GM19238 (cell line): ENCODE results near the gene ZC3HAV1.
"Not testable (repeated sequence)": the region's sequence is repeated elsewhere in the genome, so short reads cannot be mapped to it uniquely, and the experiment has no call there.

Source experiments
- DNase-seq: peaks from one replicate; pipeline ENCODE4 v3.0.0; 2011; ENCODE audit warnings: low spot score; ENCODE audit not compliant: insufficient read length

ZC3HAV1 gene

DNA sequence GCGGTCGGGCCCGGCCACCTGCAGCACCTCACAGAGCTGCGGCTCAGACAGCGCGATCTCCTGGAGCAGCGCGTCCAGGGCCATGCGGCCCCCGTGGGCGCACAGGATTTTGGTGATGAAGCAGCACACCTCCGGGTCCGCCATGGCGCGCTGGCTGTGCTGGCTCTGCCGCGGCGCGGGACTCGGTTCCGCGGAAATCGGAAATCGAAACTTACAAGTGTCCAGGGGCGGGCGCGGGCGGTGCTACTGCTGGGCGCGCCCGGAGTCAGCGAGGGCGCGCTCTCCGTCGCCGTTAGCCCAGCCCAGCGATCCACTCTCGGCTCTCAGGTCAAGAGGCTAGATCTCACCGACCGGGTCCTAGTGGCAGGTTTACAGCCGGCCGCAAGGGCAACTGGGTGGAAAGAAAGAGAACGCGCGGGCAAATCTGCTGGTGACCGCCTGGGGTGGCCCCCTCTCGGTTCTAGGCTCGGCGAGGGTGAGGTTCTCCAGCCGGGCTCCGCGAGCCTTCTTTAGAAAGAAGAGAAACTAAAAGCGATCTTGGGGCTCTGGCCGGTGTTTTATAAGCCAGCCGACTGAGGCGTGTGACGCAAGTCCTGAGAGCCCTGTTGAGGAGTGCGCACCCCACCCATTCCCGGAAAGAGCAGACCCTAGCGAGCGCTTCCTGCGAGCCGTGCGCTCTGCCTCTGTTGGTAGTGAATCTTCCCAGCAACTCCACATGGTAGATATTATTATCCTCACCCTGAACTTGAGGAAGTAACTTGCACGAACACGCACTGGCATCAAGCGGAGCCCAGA is at the start of gene ZC3HAV1:
TSS of gene ZC3HAV1 (minus strand) at position 533 of the 795 bp plus-strand sequence. CDS start at position 144, 389 bp downstream.
- peak; percentile 79 for DNase-seq

- no peak for DNase-seq
Observed at GRCh38 chr7:139153832-139154231, 44.3 kb upstream of the ZC3HAV1 start.

- no peak for DNase-seq
Observed at GRCh38 chr7:139152149-139152548, 42.6 kb upstream of the ZC3HAV1 start.

DNA sequence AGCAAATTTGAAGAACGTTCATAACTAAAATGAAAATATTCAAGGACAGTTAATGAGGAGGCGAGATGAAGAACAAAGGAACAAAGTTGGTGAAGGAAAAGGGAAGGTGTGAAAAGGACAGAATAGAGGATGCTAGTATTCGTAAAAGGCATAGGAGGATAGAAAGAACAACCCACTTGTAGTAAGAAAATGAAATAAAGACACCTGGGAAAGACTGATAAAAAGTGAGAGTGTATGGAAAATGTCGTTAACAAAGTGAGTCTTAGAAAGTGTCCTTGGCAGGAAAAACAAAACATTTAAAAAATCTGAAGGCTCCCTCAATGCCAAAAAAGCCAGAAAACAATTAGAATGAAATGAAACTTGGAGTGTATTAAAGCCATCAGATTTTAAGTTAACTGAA is 29.6 kb upstream of the ZC3HAV1 start:
- DNase-seq: no peak

GRCh38 chr7:139133335-139134139 is 24.0 kb upstream of the ZC3HAV1 start:
- peak; percentile 63 for DNase-seq

GRCh38 chr7:139132887-139133286 is 23.4 kb upstream of the ZC3HAV1 start:
- DNase-seq: no peak

DNA sequence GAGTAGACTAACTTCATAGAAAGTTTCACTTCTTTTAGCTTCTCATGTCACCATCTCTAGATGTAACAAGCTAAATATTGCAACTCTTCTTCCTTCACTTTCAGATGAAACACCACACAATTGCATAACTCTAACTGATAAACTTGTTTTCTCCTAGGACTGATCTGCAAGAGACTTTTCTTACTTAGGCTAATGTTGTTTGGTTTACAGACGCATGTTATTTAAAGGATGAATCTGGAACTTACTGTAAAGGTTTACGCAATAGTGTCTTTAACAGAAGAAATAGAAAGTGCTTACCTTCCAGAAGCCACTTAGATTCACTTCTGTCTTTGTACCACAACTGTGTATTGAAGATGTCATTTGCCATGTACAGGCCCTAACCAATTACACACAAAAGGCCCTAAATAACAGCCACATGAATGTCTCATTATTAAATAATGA is 22.1 kb upstream of the ZC3HAV1 start:
- DNase-seq: no peak

DNA sequence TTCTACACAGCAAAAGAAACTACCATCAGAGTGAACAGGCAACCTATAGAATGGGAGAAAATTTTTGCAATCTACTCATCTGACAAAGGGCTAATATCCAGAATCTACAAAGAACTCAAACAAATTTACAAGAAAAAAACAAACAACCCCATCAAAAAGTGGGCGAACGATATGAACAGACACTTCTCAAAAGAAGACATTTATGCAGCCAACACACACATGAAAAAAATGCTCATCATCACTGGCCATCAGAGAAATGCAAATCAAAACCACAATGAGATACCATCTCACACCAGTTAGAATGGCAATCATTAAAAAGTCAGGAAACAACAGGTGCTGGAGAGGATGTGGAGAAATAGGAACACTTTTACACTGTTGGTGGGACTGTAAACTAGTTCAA is 20.3 kb upstream of the ZC3HAV1 start:
- not testable (repeated sequence) for DNase-seq

GRCh38 chr7:139127648-139128047 is 18.1 kb upstream of the ZC3HAV1 start:
- no peak for DNase-seq

DNA sequence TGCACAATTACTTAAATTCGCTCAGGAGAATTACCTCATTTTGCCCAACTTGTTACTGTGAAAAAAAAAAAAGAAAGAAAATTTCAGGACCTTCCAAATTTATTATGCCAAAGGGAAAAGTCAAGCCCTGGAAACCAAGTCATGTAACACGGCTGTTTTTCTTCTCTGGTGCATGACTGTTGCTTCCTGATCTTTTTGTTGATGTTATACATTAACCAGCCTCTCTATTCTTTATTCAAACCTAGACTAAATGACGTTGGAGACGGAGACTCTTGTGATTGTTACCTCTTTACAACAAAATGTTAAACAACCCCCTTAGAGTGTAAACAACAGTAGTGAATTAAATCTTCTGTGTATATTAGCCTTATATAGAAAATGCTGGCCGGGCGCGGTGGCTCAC is 16.1 kb upstream of the ZC3HAV1 start:
- DNase-seq: no peak

GRCh38 chr7:139124995-139125394 is 15.5 kb upstream of the ZC3HAV1 start:
- not testable (repeated sequence) for DNase-seq

DNA sequence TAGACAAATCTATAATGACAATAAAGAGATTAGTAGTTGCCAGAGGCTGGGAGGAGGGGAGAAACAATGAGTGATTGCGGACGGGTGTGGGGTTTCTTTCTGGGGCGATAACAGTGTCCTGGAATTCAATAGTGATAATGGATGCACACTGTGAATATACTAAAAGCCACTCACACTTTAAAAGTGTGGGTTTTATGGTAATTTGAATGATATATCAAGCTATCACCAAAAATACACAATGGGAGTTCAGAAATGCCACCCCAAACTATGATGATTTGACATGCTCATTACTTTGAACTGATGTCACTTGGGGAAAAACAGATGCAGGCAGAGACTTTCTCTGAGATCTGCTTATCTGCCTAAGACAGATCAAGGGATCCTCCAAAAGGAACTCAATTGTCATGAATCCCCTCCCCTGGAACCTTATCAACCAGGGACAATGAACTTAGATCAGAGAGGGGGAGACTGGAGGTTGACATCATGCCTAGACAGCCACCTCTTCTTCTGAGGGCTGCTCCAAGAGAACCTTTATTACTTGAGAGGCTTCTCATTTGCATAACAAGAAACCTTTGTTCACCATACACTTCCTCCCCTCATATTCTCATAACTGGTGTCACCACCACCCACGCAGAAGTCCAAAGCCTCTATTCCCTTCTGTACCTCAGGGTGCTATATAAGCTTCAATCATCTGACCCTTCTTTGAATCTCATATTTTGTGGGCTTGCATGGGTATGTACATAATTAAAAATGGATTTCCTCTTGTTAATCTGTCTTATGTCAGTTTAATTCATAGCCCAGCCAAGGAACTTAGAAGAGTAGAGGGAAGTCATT is 14.8 kb upstream of the ZC3HAV1 start:
- no peak for DNase-seq

GRCh38 chr7:139119486-139119849 is 9.9 kb upstream of the ZC3HAV1 start:
- no peak for DNase-seq

- DNase-seq: peak; percentile 19
Observed at GRCh38 chr7:139118805-139119485, 9.4 kb upstream of the ZC3HAV1 start.

GRCh38 chr7:139118234-139118804 is 8.8 kb upstream of the ZC3HAV1 start:
- peak; percentile 23 for DNase-seq

GRCh38 chr7:139117599-139118233 is 8.2 kb upstream of the ZC3HAV1 start:
- DNase-seq: no peak

GRCh38 chr7:139116999-139117398 is 7.5 kb upstream of the ZC3HAV1 start:
- no peak for DNase-seq

DNA sequence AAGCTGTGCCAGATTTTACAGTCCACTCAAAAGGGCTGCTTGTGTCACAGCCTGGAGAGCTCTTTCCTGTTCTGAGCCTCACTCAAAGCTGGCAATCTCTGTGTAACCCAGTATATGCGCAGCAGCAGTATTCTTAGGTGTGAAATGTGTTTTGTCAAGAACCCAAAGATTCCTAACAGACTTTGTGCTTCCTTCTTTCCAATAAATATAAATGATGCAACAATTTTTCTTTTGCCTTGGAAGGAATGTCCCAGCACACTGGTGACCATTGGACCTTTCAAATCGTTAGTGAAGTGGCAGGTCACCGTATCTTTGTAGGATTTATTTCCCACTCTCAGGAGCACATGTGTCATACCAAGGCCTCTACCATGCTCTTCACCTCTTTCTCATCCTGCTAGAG is 5.6 kb upstream of the ZC3HAV1 start:
- DNase-seq: no peak

DNA sequence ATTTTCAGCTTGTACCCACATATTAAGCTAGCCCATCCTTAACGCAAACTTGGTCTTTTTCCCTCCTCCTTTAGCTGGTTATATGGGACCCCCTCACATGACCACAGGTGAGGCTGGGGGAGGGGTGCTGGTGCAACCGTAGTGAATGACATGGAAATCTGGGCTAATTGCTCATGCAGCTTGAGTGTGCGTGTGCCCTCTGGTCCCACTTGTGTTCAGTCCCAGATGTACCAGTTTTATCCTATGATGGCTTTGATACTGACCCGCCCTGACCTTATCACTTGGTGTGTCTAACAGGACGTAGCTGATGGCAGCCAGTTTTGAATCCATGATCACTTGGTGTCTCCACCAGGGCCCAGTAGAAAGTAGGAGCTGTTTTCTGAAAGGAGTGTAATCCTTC is 5.1 kb upstream of the ZC3HAV1 start:
- DNase-seq: no peak

GRCh38 chr7:139114018-139114417 is 4.5 kb upstream of the ZC3HAV1 start:
- no peak for DNase-seq
